RPMI8226 (cell line): ENCODE data around the gene SLX4IP.

Source experiments
- DNase-seq: peaks from one replicate; pipeline ENCODE4 v3.0.0-alpha.2; 2015

SLX4IP gene

DNA sequence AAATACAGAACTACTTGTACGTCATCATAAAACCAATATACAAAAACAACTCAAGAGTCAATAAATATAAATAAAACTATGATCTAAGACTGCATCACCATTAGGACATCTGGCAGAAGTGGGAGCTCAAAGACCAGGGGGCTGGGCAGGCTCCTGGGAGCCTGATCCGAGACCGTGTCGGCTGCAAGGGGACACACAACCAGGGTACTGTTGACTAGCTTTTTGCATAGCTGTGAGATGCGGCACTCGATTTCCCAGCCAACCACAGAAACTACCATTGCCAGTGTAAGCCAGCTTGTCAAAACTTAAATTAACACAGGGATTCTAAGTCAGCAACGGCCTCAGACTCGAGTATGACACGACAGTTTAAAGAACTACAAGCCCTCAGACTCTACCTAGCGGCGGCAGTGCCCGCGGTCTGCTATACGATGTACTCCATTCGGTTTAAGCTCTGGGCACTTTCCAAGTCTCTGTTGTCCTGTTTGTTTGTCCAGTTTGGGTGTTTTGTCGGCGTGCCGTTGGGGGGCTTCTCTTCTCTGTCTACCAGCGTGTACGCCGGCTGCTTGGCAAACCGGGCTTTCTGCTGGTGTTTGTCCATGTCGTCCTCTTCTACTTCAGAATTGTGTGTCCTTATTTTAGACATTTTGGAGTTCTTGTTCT lies 204.1 kb downstream of the SLX4IP start:
- DNase-seq = no peak

DNA sequence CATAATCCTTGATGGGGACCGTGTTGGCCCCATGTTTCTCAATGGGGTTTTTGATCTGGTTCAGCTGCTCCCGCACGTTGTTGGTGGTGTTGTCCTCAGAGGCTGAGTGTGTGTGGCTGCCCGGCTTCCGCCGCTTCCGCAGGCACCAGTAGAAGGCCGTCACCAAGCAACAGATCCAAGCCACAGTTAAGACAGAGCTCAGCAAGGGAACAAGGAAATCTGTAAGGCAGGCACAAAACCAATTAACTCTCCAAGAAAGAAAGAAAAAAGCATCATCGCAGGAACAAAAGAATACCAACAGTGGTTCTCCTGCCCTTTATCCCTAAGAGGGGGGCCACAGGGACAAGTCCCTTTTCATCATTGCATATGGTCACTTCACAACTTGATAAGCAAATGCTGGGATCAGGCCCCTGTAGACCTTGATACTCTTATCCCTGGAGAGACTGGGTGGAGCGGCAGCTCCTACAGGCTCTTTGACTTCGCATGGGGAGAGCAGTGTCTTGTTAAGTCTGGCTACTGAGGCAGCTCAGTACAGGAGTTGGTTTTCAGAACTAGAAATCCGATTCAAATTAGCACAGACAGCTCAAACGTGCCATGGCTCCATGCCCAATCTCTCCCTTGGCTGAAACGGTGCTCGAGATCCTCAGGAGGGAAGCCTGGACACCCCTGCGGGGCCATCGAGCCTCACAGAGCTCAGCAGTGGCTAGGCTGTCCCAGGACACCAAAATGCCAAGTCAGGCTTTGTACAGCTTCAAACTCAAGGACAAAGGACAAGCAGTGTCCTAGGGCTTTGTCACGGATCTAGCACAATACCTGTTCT lies 204.8 kb downstream of the SLX4IP start:
- no peak for DNase-seq

DNA sequence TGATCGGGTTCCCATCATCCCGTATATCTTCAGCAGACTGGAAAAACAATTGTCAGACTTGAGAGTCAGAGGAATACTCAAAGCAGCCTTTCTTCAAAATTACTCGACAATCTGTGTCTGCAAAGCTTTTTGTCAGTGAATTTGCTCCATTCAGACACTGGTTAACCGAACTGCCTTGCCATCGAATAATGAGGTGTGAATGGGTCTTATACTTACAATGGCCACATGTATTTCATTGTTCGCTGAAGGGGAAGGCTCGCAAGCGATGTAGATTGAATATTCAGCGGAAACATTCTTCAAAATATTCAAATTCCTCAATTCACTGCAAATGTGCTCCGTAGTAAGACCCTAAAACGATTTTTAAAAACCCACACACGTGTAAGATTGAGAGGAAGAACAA lies 205.8 kb downstream of the SLX4IP start:
- DNase-seq = no peak

DNA sequence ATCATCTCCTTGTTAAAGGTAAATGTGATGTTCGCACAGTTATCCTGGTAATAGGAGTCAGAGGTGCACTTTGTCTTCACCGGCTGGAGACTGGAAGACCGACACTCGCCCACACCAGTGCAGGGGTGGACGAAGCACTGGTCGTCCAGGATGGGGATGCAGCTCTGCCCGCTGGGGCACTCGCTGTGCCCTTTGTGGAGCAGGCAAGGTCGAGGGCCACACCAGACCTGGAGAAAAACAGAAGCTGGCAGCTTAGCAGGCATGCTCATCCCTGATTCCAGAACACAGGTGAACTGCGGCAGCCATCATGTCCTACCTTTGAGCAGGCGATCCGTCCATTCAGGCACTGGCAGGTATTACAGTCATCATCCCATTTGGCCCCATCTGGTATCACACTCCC lies 206.4 kb downstream of the SLX4IP start:
- DNase-seq = no peak

DNA sequence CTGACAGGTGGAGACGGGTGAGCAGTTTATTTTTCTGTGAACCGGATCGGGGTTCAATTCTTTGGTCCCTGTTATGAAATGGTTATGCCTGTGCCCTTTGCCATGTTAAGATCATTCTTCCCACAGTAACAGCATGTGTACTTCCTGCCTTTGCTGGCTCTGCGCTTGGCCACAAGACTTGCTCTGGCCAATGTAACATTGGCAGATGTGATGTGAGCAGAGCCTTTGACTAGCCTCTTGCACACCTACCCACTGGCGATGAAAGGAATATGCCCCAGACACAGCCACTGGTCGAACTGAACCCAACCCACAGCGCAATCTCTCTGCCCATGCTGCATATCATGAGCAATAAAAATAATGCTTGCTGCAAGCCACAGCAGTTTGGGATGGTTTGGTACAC lies 206.8 kb downstream of the SLX4IP start:
- no peak for DNase-seq

DNA sequence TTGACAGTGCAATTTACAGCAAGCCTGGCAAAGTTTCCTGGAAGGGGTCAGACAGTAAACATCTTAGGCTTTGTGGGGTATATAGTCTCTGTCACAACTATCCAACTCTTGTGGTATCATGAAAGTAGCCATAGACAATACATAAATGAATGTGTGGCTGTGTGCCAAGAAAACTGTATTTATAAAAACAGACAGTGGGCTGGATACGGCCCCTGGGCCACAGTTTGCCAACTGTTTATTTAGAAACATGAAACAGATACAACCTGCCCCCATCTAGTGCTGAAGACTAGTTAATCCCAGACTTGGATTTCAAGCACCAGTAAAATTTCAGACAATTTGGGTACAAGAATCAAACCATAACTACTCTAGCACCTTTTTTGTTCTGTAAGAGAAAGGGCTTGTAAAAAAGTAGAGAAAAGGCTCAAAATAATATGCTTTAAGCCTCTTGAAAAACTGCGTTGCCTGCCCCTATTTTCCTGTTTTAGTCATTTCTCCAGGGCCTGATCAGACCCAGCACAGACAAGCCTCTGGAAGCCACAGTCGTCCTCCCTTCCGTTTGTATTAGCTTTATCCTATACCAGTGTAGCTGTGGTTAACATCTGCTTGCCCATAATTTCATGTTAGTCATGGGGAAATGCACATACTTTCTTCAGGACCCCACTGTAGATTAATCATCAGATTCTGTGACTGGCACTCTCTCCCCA lies 207.9 kb downstream of the SLX4IP start:
- DNase-seq = no peak

DNA sequence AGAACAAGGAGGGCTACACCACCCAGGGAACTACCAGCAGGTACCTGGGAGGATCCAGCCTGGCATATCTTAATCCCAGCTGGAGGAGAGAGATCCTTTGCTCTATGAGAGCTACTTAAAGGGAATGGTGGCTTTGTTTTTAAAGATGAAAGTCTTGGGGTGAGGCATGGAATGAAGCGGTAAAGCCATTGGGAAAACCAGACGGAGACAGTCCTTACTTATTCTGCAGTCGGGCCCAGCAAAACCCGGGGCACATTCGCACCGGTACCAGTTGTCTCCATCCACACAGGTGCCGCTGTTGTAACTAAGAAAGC lies 208.4 kb downstream of the SLX4IP start:
- no peak for DNase-seq

DNA sequence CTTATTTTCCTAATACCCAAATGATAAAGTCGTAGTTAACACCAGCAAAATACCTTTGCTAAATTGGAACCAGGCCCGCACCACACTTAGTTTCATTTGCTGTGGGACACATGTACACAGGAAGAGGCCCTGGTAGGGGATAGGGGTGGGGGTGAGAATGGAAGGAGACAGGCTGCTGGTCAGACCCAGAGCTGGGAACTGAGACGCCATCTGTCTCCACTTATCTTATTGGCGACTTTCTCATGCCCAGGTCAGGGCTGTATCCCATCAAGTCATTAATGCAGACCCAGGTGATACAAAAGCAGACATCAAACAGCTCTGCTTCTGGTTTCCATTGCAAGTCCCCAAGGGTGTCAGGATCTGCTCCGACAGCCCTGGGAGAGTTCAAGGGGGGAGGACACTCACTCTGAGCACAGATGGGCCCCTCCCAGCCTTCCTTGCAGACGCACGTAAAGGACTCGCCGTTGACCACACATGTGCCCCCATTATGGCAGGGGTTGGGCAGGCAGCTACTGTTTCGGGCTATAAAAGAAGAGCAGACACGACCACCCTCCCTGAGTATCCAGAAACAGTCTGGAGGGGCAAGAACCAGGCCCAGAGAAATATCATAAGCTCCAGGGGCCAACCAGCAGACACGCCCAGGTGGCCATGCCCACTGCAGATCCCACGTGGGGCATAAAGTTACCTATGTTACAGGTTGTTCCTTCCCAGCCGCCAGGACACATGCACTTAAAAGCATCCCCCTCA lies 209.5 kb downstream of the SLX4IP start:
- no peak for DNase-seq

DNA sequence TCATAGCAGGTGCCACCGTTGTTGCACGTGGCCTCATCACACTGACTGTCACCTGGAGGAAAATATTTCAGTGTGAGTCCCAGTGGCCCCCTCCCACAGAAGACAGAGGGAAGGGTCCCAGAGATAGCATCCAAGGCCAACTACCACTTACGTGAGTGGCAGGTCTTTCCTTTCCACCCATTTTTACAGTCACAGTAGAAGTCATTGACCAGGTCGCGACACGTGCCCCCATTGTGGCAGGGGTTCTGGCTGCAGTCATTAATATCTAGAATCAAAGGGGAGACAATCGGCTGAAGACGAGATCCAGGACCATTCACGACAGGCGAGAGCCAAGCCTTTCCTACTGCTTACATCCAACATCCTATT lies 210.1 kb downstream of the SLX4IP start:
- DNase-seq = no peak

DNA sequence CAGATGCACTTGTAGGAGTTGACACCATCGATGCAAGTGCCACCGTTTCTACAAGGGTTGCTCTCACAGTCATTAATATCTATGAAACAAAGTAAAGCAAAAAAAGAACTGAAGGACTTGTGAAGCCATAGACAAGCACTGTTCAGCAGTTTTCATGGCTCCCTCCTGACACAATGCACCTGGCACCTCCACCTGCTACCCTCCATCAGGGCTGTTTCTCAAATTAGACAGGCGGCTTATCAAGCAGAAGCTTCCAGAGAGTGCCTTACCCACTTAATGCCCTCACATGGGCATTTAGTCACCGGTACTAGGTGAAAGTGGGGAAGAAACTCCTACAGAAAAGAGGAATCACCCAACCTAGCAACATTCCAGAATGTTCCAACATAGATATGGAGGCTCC lies 210.9 kb downstream of the SLX4IP start:
- DNase-seq = no peak

DNA sequence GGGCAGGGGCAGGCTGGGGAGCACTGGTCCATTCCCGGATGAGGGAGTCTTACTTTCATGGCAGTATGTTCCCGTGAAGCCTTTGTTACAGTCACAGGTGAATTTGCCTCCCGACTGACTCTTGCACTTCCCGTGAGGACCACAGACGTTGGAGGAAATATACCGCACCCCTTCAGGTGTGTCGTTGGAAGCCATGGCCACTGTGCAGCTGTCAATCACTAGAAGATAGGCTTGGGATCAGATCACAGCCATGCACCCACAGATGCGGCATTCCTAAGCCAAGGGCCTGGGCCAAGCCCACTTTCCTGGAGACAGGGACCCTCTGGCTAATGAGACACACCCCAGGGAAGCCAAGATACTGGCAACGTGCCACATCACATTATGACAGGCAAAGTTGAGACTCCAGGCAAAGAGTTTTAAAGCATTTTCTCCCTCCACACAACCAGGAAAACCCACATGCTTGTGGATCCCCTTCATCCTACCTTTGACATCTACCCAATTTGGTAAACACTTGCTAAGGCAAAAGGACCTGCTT lies 211.8 kb downstream of the SLX4IP start:
- no peak for DNase-seq

DNA sequence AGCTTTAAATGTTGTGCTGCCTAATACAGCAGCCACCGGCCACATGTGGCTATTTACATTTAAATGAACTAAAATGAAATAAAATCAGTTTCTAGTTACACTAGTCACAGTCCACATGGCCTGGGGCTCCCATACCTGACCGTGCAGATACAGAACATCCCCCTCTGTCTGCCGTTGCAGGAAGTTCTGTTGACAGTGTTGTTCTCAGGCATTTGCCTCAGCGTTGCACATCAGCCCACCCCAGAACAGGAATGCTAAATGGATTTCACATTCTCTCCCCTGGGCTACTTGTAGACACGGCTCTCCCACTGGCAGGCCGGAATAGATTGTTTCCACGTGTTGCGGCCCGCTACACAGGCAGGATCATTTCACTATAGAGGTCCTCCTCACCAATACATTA lies 212.4 kb downstream of the SLX4IP start:
- no peak for DNase-seq

DNA sequence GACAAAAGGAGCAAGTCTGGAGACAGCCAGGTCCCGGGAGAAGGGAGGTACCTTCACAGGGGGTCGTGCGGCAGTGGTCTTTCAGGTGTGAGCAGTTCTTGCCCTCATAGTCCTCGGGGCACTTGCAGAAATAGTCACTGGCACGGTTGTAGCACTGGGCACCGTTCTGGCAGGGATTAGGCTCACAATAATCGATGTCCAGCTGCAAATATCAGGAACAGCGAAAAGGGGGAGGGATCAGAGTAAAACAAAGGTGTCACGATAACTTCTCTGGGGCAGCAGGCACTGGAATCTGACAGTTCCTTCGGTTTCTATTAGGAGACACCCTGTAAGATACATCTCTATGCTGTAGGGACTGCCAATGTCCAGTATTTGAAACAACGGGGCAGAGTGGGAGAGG lies 212.8 kb downstream of the SLX4IP start:
- DNase-seq = no peak

DNA sequence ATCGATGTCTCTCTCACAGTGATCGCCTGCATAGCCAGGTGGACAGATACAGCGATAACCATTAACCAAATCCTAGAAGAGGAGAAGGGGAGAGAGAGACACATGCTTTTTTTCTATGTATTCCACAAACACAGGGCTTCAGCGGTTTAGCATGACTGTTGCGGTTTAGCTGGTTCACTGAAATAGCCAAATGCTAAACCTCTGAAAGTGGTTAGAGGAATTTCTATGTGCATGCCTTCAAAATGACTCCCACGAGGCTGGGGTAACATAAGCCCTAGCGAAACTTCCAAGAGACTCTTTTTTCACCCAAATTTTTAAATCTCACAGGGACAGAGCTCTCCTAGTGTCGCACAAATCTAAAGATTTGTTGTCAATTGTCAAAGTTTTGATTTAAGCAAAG lies 213.5 kb downstream of the SLX4IP start:
- DNase-seq = no peak

DNA sequence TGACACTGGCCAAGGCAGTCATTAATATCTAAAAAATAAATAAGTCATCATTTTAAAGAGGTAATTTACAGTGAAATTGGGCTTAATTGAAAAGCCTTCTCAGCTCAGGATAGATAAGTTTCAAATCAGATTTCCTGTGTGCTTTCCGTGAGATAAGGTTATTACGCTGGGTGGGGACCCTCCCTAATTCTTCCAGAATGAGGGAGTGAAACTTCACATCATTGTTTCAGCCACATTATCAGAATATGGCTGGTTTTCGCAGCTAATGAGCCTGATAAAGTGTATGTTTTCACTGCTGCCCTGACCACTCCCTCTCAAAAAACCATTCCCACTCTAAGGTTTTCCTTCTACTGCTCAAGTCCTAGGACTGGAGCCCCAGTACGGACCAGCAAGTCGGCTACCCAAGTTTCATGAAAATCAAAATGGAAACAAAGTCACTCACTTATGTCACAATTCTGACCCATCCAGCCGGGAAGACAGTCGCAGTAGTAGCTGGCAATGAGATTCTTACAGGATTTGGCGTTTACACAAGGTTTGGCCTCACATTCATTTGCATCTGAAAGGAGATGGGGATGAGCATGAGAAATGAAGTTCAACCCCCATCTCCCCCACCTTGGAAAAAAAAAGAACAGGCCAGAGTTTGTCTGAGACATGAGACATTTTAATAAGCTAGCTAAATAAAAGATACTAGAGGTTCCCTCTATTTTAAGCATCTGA lies 214.1 kb downstream of the SLX4IP start:
- DNase-seq = no peak

DNA sequence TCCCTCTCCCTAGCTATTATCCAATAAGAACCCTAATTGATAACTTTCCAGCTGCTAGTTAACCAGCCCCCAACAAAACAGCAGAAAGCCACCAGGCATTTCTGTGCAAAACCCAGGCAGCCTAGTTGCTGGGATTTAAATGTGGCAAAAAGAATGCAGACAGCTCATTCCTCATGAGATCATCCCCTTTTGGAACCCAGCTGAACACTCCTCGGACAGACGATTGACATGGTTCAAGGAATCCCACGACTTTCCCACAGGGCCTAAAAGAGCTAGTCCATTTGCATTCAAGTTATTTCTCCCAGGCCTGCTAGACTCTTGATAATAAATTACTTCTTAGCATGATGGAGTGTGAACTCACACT lies 214.7 kb downstream of the SLX4IP start:
- DNase-seq = no peak

DNA sequence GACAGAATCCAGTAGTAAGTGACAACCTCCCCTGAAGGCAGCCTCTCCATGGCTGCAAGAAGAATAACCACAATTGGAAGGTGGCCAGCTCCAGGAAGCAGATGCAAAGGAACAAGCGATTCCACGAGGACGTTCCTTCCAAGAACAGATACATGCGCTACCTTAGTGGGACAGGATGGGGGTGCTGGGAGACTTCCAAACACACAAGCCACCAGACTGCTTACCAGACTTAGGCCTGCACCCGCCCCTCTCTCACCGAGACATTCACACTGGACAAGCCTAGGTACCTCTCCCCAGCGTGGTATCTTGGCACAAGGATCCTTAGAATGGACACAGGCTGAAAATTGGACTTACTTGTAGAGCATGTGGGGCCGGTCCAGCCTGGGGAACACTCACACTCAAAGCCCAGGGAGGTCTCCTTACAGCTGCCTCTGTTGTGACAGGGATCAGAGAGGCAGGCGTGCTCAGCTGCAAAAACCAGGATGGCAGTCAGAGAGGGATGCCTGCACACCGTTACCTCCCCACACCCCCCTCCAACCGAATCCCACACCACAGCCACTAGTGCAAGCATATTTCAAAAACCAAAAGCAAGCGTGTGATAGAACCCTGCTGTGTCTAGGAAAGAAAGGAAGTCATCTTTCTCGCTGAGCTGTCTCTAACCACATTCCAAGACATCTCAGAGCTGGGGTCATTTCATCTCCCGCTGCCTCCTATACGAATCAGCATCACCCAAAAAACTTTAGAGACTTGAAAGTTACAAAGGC lies 216.3 kb downstream of the SLX4IP start:
- no peak for DNase-seq

DNA sequence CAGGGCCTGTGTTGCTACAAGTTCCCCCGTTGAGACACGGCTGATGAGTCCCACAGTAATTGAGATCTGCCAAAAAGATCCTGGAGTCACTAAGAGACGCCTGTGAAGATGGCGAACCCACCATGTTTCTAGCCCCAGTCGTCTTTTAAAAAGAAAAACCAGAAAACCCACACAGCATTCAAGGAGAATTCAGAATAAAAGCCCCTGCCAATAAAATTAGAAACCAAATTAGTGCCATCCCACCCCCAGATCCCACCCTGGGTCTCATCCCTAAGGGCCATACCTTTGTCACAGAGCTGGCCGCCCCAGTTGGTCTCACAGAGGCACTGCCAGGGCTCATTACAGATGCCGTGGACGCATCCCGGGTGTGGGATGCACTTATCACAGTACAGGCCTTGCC lies 217.1 kb downstream of the SLX4IP start:
- DNase-seq = no peak

DNA sequence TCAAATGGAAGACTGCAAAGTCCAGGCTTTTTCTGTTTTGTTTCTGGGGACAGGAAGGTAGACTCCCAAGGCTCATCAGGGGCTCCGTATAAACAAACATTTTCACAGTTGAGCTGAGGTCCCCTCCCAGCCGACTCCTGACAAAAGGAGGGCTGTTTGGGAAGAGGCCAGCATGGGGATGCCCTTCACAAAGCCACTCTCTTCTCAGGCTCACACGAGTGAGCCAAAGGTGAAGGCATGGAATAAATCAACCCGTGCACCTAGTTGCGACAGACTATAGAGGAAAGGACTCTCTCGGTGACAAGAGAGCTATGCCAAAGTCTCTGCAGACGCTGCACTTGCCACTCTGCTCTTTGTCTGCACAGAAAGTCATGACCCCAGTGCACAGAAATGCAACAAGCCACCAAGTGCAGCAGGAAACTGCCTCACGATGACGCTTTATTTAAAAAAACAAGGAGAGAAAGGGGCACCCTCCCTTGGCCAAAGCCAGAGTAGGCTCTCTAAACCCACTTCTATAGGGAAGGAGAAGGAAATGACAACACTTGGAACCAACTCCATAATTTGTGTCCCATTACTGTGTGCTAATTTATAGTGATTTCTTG lies 217.7 kb downstream of the SLX4IP start:
- DNase-seq = no peak

DNA sequence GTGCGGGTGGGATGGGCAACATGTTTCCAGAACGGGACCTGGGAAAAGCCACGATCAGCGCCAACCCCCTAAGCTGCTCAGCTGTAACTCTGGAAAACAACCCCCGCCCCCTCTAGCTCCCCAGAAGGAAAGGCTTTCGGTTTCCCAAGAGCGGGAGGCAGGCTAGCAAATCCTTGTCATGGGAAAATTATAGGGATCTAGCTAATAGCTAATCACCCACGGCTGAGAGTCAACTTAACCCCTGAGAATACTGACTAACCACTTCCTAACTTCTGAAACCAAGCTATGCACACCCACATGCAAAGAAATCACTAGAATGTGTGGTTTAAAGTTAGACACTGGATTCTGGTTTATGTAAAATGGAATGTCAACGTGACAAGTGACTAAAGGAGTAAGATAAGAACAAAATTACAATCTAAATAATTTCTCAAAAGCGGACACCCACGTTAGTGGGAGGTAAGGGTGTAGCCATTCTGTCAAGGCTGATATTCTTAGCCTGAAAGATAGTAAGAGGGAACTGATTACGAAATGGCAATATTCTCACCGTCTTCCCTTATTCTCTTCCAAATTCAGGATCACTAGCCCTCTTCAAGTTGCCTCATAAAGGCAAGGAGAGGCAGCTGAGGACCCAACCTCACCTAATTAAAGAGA lies 218.6 kb downstream of the SLX4IP start:
- DNase-seq = no peak

DNA sequence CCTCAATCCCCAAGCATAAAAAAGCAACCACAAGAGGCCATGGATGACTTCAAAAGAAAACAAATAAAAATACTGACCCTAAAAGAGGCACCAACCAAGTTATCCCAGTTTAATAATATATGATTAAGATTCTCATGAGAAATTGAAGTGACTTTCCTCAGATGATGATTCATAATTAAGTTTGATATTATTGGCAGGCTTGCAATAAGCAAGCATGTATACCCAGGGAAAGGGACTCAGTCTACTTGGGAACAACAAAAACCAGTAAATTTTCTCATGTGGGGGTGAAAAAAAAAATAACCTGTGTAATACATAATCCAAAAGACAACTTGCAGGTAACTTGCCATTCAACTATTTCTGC lies 219.1 kb downstream of the SLX4IP start:
- DNase-seq = no peak
